Astrocyte (in vitro differentiated cells and primary cell): ENCODE data around the gene DAD1. TPM values are rescaled to one million over a fixed set of nuclear protein-coding genes. Genes with fewer than 3 reads are reported as not detected.

Experiments
- DNase-seq: peaks from one replicate; pipeline ENCODE4 v3.0.0-alpha.2; 2010; ENCODE audit warnings: low read depth
- FAIRE-seq: peaks from 2 replicates; lab custom pipeline; 2011; peaks lifted over from hg19 to GRCh38; lab: Jason Lieb, UNC
- H2AFZ ChIP-seq: 2 replicates; pipeline ENCODE4 v1.6.0; 2012; ENCODE audit warnings: low read depth, low read length, inconsistent platforms
- H3K27ac ChIP-seq: 2 replicates; pipeline ENCODE4 v1.5.1; 2011; ENCODE audit warnings: low read depth, low read length, inconsistent platforms
- H3K27me3 ChIP-seq: 2 replicates; pipeline ENCODE4 v1.6.0; 2011; ENCODE audit warnings: low read length, inconsistent platforms; ENCODE audit not compliant: insufficient read depth
- H3K36me3 ChIP-seq: 2 replicates; pipeline ENCODE4 v1.5.1; 2011; ENCODE audit warnings: low read length, inconsistent platforms; ENCODE audit not compliant: insufficient read depth
- H3K4me1 ChIP-seq: 2 replicates; pipeline ENCODE4 v1.5.1; 2011; ENCODE audit warnings: low read length, inconsistent platforms; ENCODE audit not compliant: insufficient read depth
- H3K4me2 ChIP-seq: 2 replicates; pipeline ENCODE4 v1.6.0; 2012; ENCODE audit warnings: low read length, inconsistent platforms
- H3K4me3 ChIP-seq: 2 replicates; pipeline ENCODE4 v1.5.1; 2011; ENCODE audit warnings: low read depth, mild to moderate bottlenecking, low read length, inconsistent platforms; ENCODE audit not compliant: insufficient read depth
- H3K79me2 ChIP-seq: 2 replicates; pipeline ENCODE4 v1.6.0; 2012; ENCODE audit warnings: mild to moderate bottlenecking, low read length, inconsistent platforms; ENCODE audit not compliant: insufficient read depth
- H3K9ac ChIP-seq: 2 replicates; pipeline ENCODE4 v1.6.0; 2012; ENCODE audit warnings: mild to moderate bottlenecking, low read length, inconsistent platforms
- H3K9me3 ChIP-seq: 2 replicates; pipeline ENCODE4 v1.5.1; 2012; ENCODE audit warnings: low read depth, mild to moderate bottlenecking, low read length, inconsistent platforms; ENCODE audit not compliant: insufficient read depth
- H4K20me1 ChIP-seq: 2 replicates; pipeline ENCODE4 v1.6.0; 2012; ENCODE audit warnings: low read length, inconsistent platforms; ENCODE audit not compliant: insufficient read depth
- H3K27ac Mint-ChIP-seq: one replicate; pipeline ENCODE4 v1.8.0; 2021; ENCODE audit warnings: mild to moderate bottlenecking, mixed read lengths; ENCODE audit not compliant: unreplicated experiment
- H3K27me3 Mint-ChIP-seq: one replicate; pipeline ENCODE4 v1.8.0; 2021; ENCODE audit warnings: low read depth, mixed read lengths; ENCODE audit not compliant: unreplicated experiment
- H3K36me3 Mint-ChIP-seq: one replicate; pipeline ENCODE4 v1.8.0; 2021; ENCODE audit warnings: low read depth, mixed read lengths; ENCODE audit not compliant: unreplicated experiment
- H3K4me1 Mint-ChIP-seq: one replicate; pipeline ENCODE4 v1.8.0; 2021; ENCODE audit warnings: low read depth, mixed read lengths; ENCODE audit not compliant: unreplicated experiment
- H3K4me3 Mint-ChIP-seq: one replicate; pipeline ENCODE4 v1.8.0; 2021; ENCODE audit warnings: mild to moderate bottlenecking, moderate library complexity, mixed read lengths; ENCODE audit not compliant: unreplicated experiment
- H3K9me3 Mint-ChIP-seq: one replicate; pipeline ENCODE4 v1.8.0; 2021; ENCODE audit warnings: mild to moderate bottlenecking, mixed read lengths; ENCODE audit not compliant: unreplicated experiment
- EZH2 ChIP-seq: IDR thresholded peaks from 2 replicates; pipeline ENCODE4 v1.6.1; 2012; ENCODE audit warnings: mild to moderate bottlenecking, low read length, inconsistent platforms; ENCODE audit not compliant: insufficient read depth
- total RNA-seq: library from RNA; stranded (reverse); gene quantifications from 2 replicates; pipeline ENCODE4 v1.2.1, GENCODE V29; 2021
- TF ChIP-seq, protein P1 (sequence below): IDR thresholded peaks from 2 replicates; pipeline ENCODE4 v1.5.1; 2011; ENCODE audit warnings: low read depth, mild to moderate bottlenecking, inconsistent platforms, low read length, moderate library complexity; ENCODE audit not compliant: insufficient read depth

The DAD1 gene
- total RNA-seq, 1 donor from 2014 or later = 302 TPM

DNA sequence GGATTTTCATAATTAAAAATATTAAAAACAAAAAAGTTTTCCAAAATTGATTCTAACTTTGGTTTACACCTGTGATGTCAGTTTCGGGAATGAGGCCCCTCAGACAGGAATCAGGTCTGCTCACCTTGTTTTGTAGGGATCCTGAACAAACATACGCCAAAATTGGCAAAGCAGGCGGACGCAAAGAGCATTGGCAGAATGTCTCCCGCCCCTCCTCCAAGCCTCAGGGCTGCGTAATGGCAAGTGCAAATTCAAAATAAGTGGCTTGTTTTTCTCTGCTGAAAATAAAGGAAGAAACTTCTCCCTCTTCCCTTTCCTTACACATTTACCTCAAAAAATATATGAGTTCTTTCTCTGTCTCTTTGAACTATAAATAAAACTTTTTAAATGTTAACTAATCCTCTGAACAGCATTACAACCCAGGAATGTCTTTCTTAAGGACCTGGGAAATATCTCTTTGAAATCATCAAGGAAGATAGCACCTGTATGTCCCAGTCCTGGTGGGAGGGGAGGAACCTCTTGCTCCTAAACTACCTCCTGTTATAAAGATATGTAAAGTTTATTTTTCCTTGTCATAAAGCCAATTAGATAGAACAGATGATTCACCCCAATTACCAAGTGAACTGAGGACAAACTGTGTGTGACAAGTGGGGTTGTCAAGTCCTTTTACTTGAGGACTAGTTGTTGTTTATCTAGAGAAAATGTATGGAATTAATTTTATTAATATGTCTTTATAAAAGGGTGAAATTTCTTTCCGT, 38.7 kb upstream of the DAD1 start:
- Mint-ChIP-seq H3K4me3 (no peak overlapping the region), H3K27me3 (peaks cover 3% of the 10 kb centered on the region), H3K36me3 (peaks cover 5% of the 10 kb centered on the region), H3K27ac (no peak overlapping the region), H3K9me3 (peaks cover 9% of the 10 kb centered on the region), H3K4me1 (peaks cover 2% of the 10 kb centered on the region)
- no peak overlapping the region for H3K27ac ChIP-seq
- H3K4me2 ChIP-seq = no peak overlapping the region
- H3K4me3 ChIP-seq = no peak overlapping the region
- TF ChIP-seq EZH2 = no peak
- TF ChIP-seq, protein P1, sequence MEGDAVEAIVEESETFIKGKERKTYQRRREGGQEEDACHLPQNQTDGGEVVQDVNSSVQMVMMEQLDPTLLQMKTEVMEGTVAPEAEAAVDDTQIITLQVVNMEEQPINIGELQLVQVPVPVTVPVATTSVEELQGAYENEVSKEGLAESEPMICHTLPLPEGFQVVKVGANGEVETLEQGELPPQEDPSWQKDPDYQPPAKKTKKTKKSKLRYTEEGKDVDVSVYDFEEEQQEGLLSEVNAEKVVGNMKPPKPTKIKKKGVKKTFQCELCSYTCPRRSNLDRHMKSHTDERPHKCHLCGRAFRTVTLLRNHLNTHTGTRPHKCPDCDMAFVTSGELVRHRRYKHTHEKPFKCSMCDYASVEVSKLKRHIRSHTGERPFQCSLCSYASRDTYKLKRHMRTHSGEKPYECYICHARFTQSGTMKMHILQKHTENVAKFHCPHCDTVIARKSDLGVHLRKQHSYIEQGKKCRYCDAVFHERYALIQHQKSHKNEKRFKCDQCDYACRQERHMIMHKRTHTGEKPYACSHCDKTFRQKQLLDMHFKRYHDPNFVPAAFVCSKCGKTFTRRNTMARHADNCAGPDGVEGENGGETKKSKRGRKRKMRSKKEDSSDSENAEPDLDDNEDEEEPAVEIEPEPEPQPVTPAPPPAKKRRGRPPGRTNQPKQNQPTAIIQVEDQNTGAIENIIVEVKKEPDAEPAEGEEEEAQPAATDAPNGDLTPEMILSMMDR = no peak
- H4K20me1 ChIP-seq = no peaks in the 10 kb centered on the region
- no peaks in the 10 kb centered on the region for H3K36me3 ChIP-seq
- FAIRE-seq = no peak
- H3K4me1 ChIP-seq = peaks cover 6% of the 10 kb centered on the region
- H2AFZ ChIP-seq = no peak overlapping the region
- H3K9me3 ChIP-seq = no peaks in the 10 kb centered on the region
- H3K27me3 ChIP-seq = no peaks in the 10 kb centered on the region
- no peak for DNase-seq
- no peaks in the 10 kb centered on the region for H3K79me2 ChIP-seq
- no peak overlapping the region for H3K9ac ChIP-seq

DNA sequence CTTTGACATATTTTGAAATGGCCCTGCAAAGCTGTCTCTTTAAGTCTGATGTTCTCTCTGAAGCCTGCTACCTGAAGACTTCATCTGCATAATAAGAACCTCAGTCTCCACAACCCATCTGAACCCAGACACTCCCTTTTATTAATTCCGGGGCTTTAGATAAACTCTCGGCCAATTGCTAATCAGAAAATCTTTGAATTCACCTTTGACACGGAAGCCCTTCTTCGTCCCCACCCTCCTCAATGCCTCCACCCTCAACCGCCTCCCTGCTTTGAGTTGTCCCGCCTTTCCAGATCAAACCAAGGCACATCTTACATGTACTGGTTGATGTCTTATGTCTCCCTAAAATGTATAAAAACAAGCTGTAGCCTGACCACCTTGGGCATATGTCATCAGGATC, 37.6 kb upstream of the DAD1 start:
- Histone ChIP-seq H3K36me3 (no peaks in the 10 kb centered on the region), H3K4me2 (no peak overlapping the region), H2AFZ (no peak overlapping the region), H3K4me1 (peaks cover 6% of the 10 kb centered on the region), H3K9ac (no peak overlapping the region), H3K9me3 (no peaks in the 10 kb centered on the region), H3K4me3 (no peak overlapping the region), H3K79me2 (no peaks in the 10 kb centered on the region), H3K27me3 (no peaks in the 10 kb centered on the region), H4K20me1 (no peaks in the 10 kb centered on the region), H3K27ac (no peak overlapping the region)
- Mint-ChIP-seq H3K27me3 (peaks cover 3% of the 10 kb centered on the region), H3K4me3 (no peak overlapping the region), H3K9me3 (peaks cover 9% of the 10 kb centered on the region), H3K4me1 (peaks cover 2% of the 10 kb centered on the region), H3K36me3 (peaks cover 4% of the 10 kb centered on the region), H3K27ac (no peak overlapping the region)
- TF ChIP-seq, protein P1 = no peak
- no peak for TF ChIP-seq EZH2
- FAIRE-seq = no peak
- DNase-seq = no peak

DNA sequence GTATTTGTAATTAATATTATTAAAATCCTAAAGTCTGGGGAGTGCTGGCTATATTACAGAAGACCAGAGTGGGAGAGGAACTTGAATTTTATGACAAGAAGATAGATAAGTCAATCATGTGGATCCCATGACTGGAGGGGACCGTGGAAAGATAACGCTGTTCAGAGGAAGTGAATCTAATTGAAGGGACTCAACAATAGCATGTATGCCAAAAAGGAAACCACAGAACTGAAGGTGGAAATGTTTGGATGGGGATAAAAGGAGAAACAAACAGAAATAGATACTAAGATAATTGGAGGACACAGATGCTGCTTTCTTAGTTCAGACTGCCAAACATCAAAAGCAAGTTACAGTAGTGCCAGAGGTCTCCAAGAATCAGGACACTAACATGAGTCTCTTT, 34.0 kb upstream of the DAD1 start:
- H4K20me1 ChIP-seq = no peaks in the 10 kb centered on the region
- H3K27ac ChIP-seq = no peak overlapping the region
- H3K79me2 ChIP-seq = no peaks in the 10 kb centered on the region
- H3K27me3 Mint-ChIP-seq = peaks cover 3% of the 10 kb centered on the region
- TF ChIP-seq, protein P1 = no peak
- TF ChIP-seq EZH2 = no peak
- H3K4me3 ChIP-seq = no peak overlapping the region
- H3K4me1 ChIP-seq = no peaks in the 10 kb centered on the region
- peaks cover 2% of the 10 kb centered on the region for H3K4me1 Mint-ChIP-seq
- no peaks in the 10 kb centered on the region for H3K36me3 Mint-ChIP-seq
- H3K9ac ChIP-seq = no peak overlapping the region
- no peak overlapping the region for H2AFZ ChIP-seq
- H3K4me3 Mint-ChIP-seq = no peak overlapping the region
- DNase-seq (no peak), FAIRE-seq (no peak)
- H3K27ac Mint-ChIP-seq = no peak overlapping the region
- no peaks in the 10 kb centered on the region for H3K27me3 ChIP-seq
- H3K9me3 Mint-ChIP-seq = peaks cover 4% of the 10 kb centered on the region
- no peak overlapping the region for H3K4me2 ChIP-seq
- no peaks in the 10 kb centered on the region for H3K36me3 ChIP-seq
- H3K9me3 ChIP-seq = no peaks in the 10 kb centered on the region
